Liver (tissue), 9 donors: ENCODE data around the gene PPM1A. TPM values are rescaled to one million over a fixed set of nuclear protein-coding genes. Genes with fewer than 3 reads are reported as not detected.

Experiments used
- DNase-seq: peaks from one replicate; pipeline ENCODE4 v3.0.0-alpha.2; 2017; ENCODE audit warnings: low spot score
- H3K27ac ChIP-seq, 2 donors: one replicate each; pipeline ENCODE4 v1.7.0; 2013; ENCODE audit warnings: inconsistent platforms in 2 of 2, low read length in 2 of 2, control low read depth in 1 of 2, low read depth in 1 of 2, mild to moderate bottlenecking in 1 of 2
- H3K27me3 ChIP-seq, 4 donors: one replicate each; pipeline versions ENCODE4 v1.6.1 to v1.7.0; 2013; ENCODE audit warnings: low read length in 3 of 4, inconsistent platforms in 1 of 4, mild to moderate bottlenecking in 1 of 4, moderate library complexity in 1 of 4; ENCODE audit not compliant: control insufficient read depth in 4 of 4, insufficient read depth in 4 of 4
- H3K36me3 ChIP-seq, 4 donors: one replicate each; pipeline versions ENCODE4 v1.6.1 to v1.7.0; 2013; ENCODE audit warnings: low read length in 3 of 4, mild to moderate bottlenecking in 3 of 4, low read depth in 1 of 4, moderate library complexity in 1 of 4; ENCODE audit not compliant: control insufficient read depth in 4 of 4, insufficient read depth in 3 of 4
- H3K4me1 ChIP-seq, 4 donors: one replicate each; pipeline versions ENCODE4 v1.6.1 to v1.7.0; 2013; ENCODE audit warnings: low read length in 3 of 4, mild to moderate bottlenecking in 3 of 4, moderate library complexity in 1 of 4; ENCODE audit not compliant: control insufficient read depth in 4 of 4, insufficient read depth in 4 of 4
- H3K4me3 ChIP-seq, 3 donors: one replicate each; pipeline versions ENCODE4 v1.6.1 to v1.7.0; 2013; ENCODE audit warnings: low read length in 3 of 3, control low read depth in 1 of 3, low read depth in 1 of 3, mild to moderate bottlenecking in 1 of 3
- H3K9ac ChIP-seq, 2 donors: one replicate each; pipeline ENCODE4 v1.7.0; 2013; ENCODE audit warnings: low read length in 2 of 2, mild to moderate bottlenecking in 2 of 2, moderate library complexity in 2 of 2, control low read depth in 1 of 2, low read depth in 1 of 2
- H3K9me3 ChIP-seq, 4 donors: one replicate each; pipeline versions ENCODE4 v1.6.1 to v1.7.0; 2013; ENCODE audit warnings: low read length in 3 of 4; ENCODE audit not compliant: control insufficient read depth in 4 of 4
- ATF3 ChIP-seq: IDR thresholded peaks from 2 replicates; pipeline ENCODE4 v1.6.1; 2016; ENCODE audit warnings: antibody characterized with exemption
- CTCF ChIP-seq: fragments of 150-350 bp; IDR thresholded peaks from 2 replicates; pipeline ENCODE4 v1.5.1; 2017; ENCODE audit warnings: improper control_type of control experiment, low read depth, low read length; ENCODE audit not compliant: missing input control
- FOXA1 ChIP-seq: IDR thresholded peaks from 2 replicates; pipeline ENCODE4 v1.6.1; 2016; ENCODE audit warnings: antibody characterized with exemption
- FOXA2 ChIP-seq: IDR thresholded peaks from 2 replicates; pipeline ENCODE4 v1.6.1; 2016; ENCODE audit warnings: antibody characterized with exemption
- GABPA ChIP-seq, 2 donors: IDR thresholded peaks in 1 of 2; conservative IDR thresholded peaks in 1 of 2; 2 replicates each; pipeline ENCODE4 v1.6.1; 2016; ENCODE audit warnings: antibody characterized with exemption in 2 of 2, mild to moderate bottlenecking in 1 of 2, moderate library complexity in 1 of 2
- HNF4A ChIP-seq, 2 donors: conservative IDR thresholded peaks; 2 replicates each; pipeline ENCODE4 v1.6.1; 2016; ENCODE audit warnings: antibody characterized with exemption in 2 of 2, mild to moderate bottlenecking in 2 of 2
- HNF4G ChIP-seq: IDR thresholded peaks from 2 replicates; pipeline ENCODE4 v1.6.1; 2016; ENCODE audit warnings: antibody characterized with exemption
- JUND ChIP-seq, 2 donors: IDR thresholded peaks; 2 replicates each; pipeline ENCODE4 v1.6.1; 2016; ENCODE audit warnings: antibody characterized with exemption in 2 of 2
- REST ChIP-seq: IDR thresholded peaks from 2 replicates; pipeline ENCODE4 v1.6.1; 2016; ENCODE audit warnings: antibody characterized with exemption, mild to moderate bottlenecking
- SP1 ChIP-seq: IDR thresholded peaks from 2 replicates; pipeline ENCODE4 v1.6.1; 2018; ENCODE audit warnings: antibody characterized with exemption, mild to moderate bottlenecking
- TAF1 ChIP-seq: conservative IDR thresholded peaks from 2 replicates; pipeline ENCODE4 v1.6.1; 2016; ENCODE audit warnings: antibody characterized with exemption, mild to moderate bottlenecking
- ZBTB33 ChIP-seq: IDR thresholded peaks from 2 replicates; pipeline ENCODE4 v1.6.1; 2016; ENCODE audit warnings: antibody characterized with exemption
- WGBS: extraction: QIAGEN DNeasy Blood & Tissue Kit; methylation state at CpG from one replicate; pipeline ENCODE4 v1.1.7; 2013; 5-methylcytosine and 5-hydroxymethylcytosine counted together
- polyA plus RNA-seq, 2 donors: library from polyadenylated mRNA; stranded (reverse) in 1 of 2; unstranded in 1 of 2; fragments of 200-250 nt in 1 of 2; fragments of >200 nt in 1 of 2; fragmentation: Nextera tagmentation in 1 of 2; extraction: Ambion mirVana in 1 of 2; gene quantifications; one replicate each; pipeline versions ENCODE4 v1.2.1 to v1.2.3, GENCODE V29; 2013 to 2015
- total RNA-seq, 2 donors: library from RNA; depleted of rRNA; stranded (reverse); fragments of >200 nt; gene quantifications; one replicate each; pipeline ENCODE4 v1.2.3, GENCODE V29; 2014
- TF ChIP-seq, protein P1 (sequence below): IDR thresholded peaks from 2 replicates; pipeline ENCODE4 v1.6.1; 2016; ENCODE audit warnings: antibody characterized with exemption
- donor health status: healthy.
- donor health status: healthy.
- donor health status: healthy.
- donor health status: healthy.
- donor health status: healthy.

The PPM1A gene
- total and polyA plus RNA-seq, 4 donors: 23.0 to 43.2 (median 29.5) TPM

DNA sequence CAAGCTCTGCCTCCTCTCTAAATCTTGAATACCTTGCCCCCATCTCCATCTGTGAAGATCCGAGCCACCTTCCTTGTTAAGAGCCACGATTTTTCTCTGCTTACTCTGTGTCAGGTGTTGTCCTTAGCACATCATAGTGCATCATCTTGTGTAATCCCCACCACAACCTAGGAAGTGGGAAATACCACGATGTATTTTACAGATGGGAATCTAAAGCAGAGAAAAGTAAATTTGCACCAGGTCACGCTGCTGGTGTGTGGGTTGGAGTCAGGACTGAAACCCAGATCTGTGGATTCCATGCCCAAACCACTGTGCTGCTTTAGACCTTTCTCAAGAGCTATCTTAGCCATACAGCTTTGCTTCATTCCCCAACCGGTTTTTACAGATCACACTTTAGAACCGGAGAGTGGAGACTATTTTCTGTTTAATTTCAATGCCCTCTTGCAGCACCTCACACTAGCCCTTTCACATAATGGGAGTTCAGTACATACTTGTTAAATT is 94.6 kb downstream of the PPM1A start (continued):
- TF ChIP-seq, protein P1, sequence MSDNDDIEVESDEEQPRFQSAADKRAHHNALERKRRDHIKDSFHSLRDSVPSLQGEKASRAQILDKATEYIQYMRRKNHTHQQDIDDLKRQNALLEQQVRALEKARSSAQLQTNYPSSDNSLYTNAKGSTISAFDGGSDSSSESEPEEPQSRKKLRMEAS: no peak
- no peak for TF ChIP-seq HNF4G

DNA sequence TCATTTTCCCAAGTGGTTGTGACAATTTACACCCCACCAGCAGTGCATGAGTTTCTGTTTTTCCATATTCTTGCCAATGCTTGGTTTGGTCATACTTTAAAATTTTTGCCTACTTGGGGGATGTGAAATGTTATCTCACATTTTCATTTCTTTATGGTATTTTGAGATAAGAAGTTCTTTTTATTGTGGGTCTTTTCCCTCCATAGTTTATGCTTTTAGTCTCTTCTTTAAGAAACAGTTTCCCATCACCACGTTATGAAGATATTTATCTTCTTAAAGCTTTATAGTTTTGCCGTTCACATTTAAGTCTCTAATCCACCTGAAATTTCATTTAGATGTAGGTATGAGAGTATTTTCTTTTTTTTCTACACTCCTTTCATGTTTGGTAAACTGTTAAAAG is 95.7 kb downstream of the PPM1A start:
- Histone ChIP-seq H3K4me3 (no peak overlapping the region), H3K9ac (no peak overlapping the region), H3K4me1 (no peaks in the 10 kb centered on the region), H3K36me3 (no peaks in the 10 kb centered on the region), H3K27me3 (no peaks in the 10 kb centered on the region), H3K27ac (no peak overlapping the region), H3K9me3 (no peaks in the 10 kb centered on the region)
- 71% methylated on average over 2 of the region's 2 CpGs for WGBS
- no peak for DNase-seq
- TF ChIP-seq ATF3 (no peak), HNF4G (no peak), CTCF (no peak), SP1 (no peak), HNF4A (conservative IDR thresholded peaks at IDR 0.05) (no peak), TAF1 (no peak), FOXA2 (no peak), JUND (IDR thresholded peaks at IDR 0.05) (no peak), GABPA (IDR thresholded peaks at IDR 0.05 in 1 of 2, conservative IDR thresholded peaks at IDR 0.05 in 1 of 2) (no peak), FOXA1 (no peak), ZBTB33 (no peak)

DNA sequence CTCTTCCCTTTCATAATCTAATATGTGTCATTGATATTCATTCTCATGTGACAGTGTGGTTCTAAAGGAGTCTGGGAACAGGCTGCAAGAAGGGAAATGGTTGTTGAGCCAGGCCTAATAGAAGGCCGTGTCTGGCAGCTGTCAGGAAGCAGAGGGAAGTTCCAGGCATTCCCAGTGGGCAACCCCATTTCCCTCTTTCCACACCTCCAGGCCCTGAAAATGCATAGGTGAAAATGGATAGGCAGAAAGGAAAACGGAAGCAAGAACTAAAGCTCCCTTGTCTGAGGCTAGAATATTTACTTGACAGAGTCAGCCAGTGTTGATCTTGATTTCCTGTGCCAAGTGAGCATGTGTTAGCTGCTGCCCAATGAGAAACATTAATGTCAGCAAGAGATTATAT is 97.7 kb downstream of the PPM1A start:
- DNase-seq: no peak
- no peak overlapping the region for H3K4me3 ChIP-seq
- H3K27ac ChIP-seq: no peak overlapping the region
- H3K9me3 ChIP-seq: no peaks in the 10 kb centered on the region
- H3K36me3 ChIP-seq: no peaks in the 10 kb centered on the region
- no peaks in the 10 kb centered on the region for H3K27me3 ChIP-seq
- no peak overlapping the region for H3K9ac ChIP-seq
- WGBS: 73% methylated on average over 2 of the region's 2 CpGs
- TF ChIP-seq FOXA2 (no peak), REST (no peak), HNF4A (conservative IDR thresholded peaks at IDR 0.05) (no peak)
- H3K4me1 ChIP-seq: no peaks in the 10 kb centered on the region
